ENCODE data around the gene SSBP2. TPM values are rescaled to one million over a fixed set of nuclear protein-coding genes. Genes with fewer than 3 reads are reported as not detected.
"Not testable (repeated sequence)": the region's sequence is repeated elsewhere in the genome, so short reads cannot be mapped to it uniquely, and the experiment has no call there.

Gene SSBP2
- total RNA-seq, 4 donors from 2014 or later, result 10.9 to 22.3 (median 14.9) TPM

DNA sequence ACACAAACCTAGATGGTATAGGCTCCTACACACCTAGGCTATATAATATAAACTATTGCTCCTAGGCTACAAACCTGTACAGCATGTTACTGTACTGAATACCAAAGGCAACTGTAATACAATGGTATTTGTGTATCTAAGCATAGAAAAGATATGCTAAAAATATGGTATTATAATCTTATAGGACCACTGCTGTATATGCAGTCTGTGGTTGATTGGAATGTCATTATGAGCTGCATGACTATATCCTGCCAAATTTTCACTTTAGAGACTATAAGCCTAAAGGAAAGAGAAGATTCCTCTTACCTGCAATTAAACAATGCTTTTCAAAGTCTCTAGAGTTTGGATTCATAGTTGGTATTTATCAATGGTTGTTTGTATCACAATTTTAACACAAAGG lies 332.3 kb downstream of the SSBP2 start:
- Histone ChIP-seq H3K9me3 (no peaks in the 10 kb centered on the region), H3K36me3 (peaks cover 0 to 6% (median 0%) of the 10 kb centered on the region in 3 donors), H3K4me3 (no peak overlapping the region), H3K4me1 (no peaks in the 10 kb centered on the region), H3K27ac (no peak overlapping the region), H3K27me3 (no peaks in the 10 kb centered on the region)
- no peak for DNase-seq
- TF ChIP-seq, protein P1, sequence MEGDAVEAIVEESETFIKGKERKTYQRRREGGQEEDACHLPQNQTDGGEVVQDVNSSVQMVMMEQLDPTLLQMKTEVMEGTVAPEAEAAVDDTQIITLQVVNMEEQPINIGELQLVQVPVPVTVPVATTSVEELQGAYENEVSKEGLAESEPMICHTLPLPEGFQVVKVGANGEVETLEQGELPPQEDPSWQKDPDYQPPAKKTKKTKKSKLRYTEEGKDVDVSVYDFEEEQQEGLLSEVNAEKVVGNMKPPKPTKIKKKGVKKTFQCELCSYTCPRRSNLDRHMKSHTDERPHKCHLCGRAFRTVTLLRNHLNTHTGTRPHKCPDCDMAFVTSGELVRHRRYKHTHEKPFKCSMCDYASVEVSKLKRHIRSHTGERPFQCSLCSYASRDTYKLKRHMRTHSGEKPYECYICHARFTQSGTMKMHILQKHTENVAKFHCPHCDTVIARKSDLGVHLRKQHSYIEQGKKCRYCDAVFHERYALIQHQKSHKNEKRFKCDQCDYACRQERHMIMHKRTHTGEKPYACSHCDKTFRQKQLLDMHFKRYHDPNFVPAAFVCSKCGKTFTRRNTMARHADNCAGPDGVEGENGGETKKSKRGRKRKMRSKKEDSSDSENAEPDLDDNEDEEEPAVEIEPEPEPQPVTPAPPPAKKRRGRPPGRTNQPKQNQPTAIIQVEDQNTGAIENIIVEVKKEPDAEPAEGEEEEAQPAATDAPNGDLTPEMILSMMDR (IDR thresholded peaks at IDR 0.05), result no peak
- TF ChIP-seq POLR2A (IDR thresholded peaks at IDR 0.05), result no peak

DNA sequence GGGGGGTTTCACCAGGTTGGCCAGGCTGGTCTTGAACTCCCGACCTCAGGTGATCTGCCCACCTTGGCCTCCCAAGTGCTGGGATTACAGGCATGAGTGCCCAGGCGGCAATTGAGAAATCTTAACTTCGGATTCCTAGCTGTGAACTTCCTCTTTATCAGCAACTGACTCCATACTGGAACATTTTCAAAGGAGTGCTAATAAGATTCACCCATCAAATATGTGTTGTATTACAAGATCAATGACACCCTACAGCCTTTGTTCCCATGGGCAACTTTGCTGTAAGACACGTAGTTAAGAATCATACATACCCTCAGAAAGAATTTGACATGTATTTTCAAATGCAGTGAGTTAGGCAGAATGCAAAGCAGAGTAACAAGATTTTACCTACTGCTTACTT lies 333.8 kb downstream of the SSBP2 start:
- H3K36me3 ChIP-seq, result peaks cover 0 to 6% (median 0%) of the 10 kb centered on the region in 3 donors

DNA sequence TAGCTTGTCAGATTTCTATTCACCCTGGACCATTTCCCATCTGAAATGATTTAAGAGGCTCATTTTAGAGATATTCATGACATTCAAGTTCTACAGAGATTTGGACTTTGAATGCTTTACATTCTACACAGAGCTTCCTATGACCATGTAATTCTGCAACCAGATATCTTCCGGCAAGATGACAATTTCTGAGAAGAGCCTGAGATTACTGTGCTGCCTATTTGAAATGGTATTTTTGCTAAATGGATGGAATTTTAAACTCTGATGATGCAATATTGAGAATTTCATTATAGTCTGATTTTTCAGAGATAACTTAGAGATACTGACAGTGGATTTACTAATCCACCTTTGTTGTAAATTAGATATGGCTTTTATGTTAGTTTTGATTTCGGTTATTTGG lies 341.0 kb downstream of the SSBP2 start:
- Histone ChIP-seq H3K36me3 (no peaks in the 10 kb centered on the region), H3K9me3 (no peaks in the 10 kb centered on the region), H3K27me3 (no peaks in the 10 kb centered on the region), H3K4me3 (no peak overlapping the region), H3K27ac (no peak overlapping the region), H3K4me1 (no peaks in the 10 kb centered on the region)
- DNase-seq, result no peak
- TF ChIP-seq, protein P1 (IDR thresholded peaks at IDR 0.05), result no peak
- no peak for TF ChIP-seq POLR2A (IDR thresholded peaks at IDR 0.05)

More for the DNA sequence above, 333.8 kb downstream of the SSBP2 start:
- H3K4me1 ChIP-seq, result no peaks in the 10 kb centered on the region
- TF ChIP-seq, protein P1 (IDR thresholded peaks at IDR 0.05), result no peak
- TF ChIP-seq POLR2A (IDR thresholded peaks at IDR 0.05), result no peak
- no peak overlapping the region for H3K27ac ChIP-seq
- no peak for DNase-seq
- no peaks in the 10 kb centered on the region for H3K9me3 ChIP-seq
- no peak overlapping the region for H3K4me3 ChIP-seq
- no peaks in the 10 kb centered on the region for H3K27me3 ChIP-seq

DNA sequence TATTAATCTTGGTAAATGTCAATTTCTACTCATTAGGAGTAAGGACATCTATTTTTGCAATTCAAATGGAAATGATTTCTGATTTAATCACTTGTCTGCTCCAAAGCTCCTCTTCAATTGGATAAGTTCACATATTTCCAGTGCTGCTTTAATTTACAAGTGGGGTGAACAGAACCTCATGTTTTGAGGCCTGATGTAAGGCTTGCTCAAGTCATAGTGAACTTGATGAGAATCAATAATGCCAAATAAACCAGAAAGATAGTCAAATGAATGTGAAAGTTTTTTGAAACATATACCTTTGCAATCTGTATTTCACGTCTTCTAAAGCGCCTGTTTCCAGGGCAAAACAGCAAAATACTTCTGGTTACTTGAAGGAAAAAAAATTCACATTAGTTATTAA lies 341.5 kb downstream of the SSBP2 start:
- no peak overlapping the region for H3K4me3 ChIP-seq
- TF ChIP-seq, protein P1 (IDR thresholded peaks at IDR 0.05), result no peak
- no peak for TF ChIP-seq POLR2A (IDR thresholded peaks at IDR 0.05)

DNA sequence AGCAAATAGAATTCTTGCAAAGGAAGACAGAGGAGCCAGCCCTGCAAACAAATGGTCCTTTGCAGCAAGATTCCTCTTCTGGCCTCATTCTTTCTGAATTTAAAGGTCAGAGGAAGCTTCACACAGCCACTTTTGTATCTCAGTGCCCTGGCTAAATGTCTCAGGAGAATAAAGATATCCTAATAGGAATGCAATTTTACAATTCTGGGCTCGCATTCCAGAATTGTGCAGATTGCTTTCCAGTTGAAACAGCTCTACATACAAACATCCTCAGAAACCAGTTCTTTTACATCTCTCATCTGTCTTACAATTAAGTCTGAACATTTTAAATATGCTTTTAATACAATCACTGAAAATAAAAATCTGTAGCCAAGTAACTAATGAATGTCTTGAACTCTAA lies 342.4 kb downstream of the SSBP2 start:
- Histone ChIP-seq H3K4me3 (no peak overlapping the region), H3K9me3 (no peaks in the 10 kb centered on the region), H3K36me3 (no peaks in the 10 kb centered on the region), H3K27me3 (no peaks in the 10 kb centered on the region), H3K4me1 (no peaks in the 10 kb centered on the region), H3K27ac (no peak overlapping the region)
- DNase-seq, result no peak
- TF ChIP-seq, protein P1 (IDR thresholded peaks at IDR 0.05), result no peak
- no peak for TF ChIP-seq POLR2A (IDR thresholded peaks at IDR 0.05)

More for the DNA sequence above, 341.5 kb downstream of the SSBP2 start:
- Histone ChIP-seq H3K27me3 (no peaks in the 10 kb centered on the region), H3K9me3 (no peaks in the 10 kb centered on the region), H3K4me1 (no peaks in the 10 kb centered on the region), H3K36me3 (no peaks in the 10 kb centered on the region), H3K27ac (no peak overlapping the region)
- no peak for DNase-seq

DNA sequence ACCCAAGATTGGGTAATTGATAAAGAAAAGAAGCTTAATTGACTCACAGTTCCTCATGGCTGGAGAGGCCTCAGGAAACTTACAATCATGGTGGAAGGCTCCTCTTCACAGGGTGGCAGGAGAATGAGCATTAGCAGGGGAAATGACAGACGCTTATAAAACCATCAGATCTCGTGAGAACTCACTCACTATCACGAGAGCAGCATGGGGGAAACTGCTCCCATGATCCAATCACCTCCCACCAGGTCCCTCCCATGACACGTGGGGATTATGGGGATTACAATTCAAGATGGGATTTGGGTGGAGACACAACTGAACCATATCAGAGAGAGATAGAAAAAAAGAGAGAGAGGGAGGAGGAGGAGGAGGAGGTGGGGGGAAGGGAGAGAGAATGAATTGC lies 343.1 kb downstream of the SSBP2 start:
- DNase-seq, H3K36me3 ChIP-seq, H3K4me3 ChIP-seq, H3K27me3 ChIP-seq, H3K4me1 ChIP-seq, H3K27ac ChIP-seq, H3K9me3 ChIP-seq: not testable (repeated sequence)

Data from Peyer's patch (tissue), 4 donors.